NCI-H82 treated with DMSO at 0.1 percent for 48 hours (cell line): Measurements from ENCODE around the gene DRG2.

Experiments used
- DNase-seq: peaks from one replicate; lab custom pipeline; 2025; ENCODE audit not compliant: unreplicated experiment; lab: John Stamatoyannopoulos, UW

The DRG2 gene

GRCh38 chr17:18142417-18142816 is 54.7 kb downstream of the DRG2 start:
- no peak for DNase-seq

DNA sequence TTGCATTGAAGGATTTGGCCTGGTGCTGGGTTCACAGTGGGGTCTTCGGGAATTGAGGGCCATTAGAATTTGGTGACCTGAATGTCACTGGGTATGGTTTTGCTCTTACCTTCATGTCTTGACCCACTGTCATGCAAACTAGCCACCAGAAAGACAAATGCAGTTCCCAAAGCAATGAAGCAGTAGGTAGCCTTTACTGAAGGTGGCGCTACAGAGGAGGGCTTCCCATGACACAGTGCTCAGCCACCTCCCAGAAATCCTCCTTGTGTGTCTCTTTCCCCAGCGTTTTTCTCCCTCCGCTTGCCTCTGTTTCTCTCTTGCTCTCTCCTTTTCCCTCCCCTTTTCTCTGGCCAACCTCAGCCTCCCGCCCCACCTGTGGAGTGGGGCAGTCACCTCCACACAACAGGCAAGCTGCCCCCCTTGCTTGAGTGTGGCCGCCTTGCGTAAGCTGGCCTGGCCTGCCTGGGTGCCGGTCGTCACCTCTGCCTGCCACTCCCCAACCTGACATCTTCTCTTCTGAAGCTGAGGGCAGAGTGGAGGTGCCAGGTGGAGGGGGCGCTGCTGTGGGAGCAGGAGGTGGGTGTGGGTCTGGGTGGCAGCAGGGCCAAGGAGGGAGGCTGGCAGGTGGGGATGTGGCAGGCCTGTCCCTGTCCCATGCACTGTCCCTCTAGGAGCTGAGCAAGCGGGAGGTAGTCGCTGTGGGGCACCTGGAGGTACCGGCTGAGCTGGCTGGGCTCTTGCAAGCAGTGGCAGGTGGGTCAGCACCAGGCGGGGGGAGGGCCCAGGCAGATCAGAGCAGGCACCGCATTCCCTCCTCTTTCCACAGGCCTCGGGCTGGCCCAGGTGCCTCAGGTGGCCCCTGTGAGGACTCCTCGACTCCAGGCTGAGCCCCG is 55.5 kb downstream of the DRG2 start:
- DNase-seq = peak; percentile 7

- DNase-seq = no peak
These were observed 56.5 kb downstream of the DRG2 start for GRCh38 chr17:18144261-18144660.

DNA sequence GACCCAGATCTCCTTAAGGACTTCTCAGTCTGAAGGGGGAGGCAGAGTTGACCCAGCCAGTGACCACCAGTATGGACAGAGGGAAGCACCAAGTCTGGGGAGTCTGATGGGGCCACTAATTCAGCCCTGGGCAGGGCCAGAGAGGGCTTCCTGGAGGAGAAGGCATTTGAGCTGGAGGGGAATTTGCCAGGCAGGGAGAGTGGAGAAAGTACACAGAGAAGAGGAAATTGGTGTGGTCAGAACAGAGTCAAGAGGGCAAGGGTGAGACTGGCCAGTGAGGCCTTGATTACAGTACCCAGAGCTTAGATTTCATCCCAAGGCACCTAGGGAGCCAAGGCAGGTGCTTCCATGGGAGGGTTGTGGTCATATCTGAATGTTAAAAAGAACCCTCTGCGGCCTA is 57.1 kb downstream of the DRG2 start:
- no peak for DNase-seq

DNA sequence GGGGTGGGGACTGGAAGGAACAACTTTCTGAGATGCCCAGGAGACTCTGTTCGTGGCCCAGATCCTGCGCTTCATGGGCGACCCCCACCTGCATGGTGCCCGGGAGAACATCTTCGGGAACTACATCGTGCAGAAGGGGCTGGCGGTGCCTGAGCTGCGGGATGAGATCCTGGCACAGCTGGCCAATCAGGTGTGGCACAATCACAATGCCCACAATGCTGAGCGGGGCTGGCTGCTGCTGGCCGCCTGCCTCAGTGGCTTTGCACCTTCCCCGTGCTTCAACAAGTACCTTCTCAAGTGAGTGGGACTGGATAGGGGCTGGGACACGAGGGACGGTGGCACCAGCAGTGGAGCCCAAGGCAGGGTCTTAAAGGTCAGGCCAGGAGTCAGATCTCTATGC is 58.1 kb downstream of the DRG2 start:
- no peak for DNase-seq

GRCh38 chr17:18146259-18146658 is 58.5 kb downstream of the DRG2 start:
- DNase-seq = no peak

- DNase-seq = no peak
These were observed 59.2 kb downstream of the DRG2 start for GRCh38 chr17:18146980-18147379.

DNA sequence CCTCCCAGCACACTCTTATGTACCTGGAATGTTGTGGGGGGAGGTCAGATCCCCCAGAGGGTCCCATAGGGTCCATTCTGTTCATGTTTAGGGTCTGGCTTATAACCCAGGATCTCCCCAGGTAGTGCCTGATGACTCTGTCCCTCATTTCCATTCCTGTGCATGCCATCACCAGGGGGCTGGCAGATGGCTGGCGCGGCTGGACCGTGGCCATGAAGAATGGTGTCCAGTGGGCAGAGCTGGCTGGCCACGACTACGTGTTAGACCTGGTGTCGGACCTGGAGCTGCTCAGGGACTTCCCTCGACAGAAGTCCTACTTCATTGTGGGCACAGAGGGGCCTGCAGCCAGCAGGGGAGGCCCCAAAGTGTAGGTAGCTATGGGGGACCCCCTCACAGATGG is 60.8 kb downstream of the DRG2 start:
- no peak for DNase-seq

DNA sequence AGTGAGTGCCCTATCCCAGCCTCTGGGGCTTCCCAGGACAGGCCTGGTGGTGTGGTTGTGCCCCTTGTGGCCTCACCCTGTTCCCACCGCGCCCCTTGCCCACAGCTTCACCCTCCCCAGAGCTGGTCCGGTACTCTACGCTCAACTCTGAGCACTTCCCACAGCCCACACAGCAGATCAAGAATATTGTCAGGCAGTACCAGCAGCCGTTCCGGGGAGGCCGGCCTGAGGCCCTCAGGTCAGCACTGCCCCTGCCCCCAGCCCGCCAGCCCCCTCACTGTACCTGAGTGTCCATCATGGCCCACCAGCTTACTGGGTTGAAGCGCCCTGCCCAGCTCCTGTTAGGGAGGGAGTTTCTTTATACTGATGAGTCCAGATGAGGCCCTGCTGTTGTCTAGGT is 63.5 kb downstream of the DRG2 start:
- no peak for DNase-seq

- no peak for DNase-seq
These were observed 67.4 kb downstream of the DRG2 start for GRCh38 chr17:18155179-18155578.

DNA sequence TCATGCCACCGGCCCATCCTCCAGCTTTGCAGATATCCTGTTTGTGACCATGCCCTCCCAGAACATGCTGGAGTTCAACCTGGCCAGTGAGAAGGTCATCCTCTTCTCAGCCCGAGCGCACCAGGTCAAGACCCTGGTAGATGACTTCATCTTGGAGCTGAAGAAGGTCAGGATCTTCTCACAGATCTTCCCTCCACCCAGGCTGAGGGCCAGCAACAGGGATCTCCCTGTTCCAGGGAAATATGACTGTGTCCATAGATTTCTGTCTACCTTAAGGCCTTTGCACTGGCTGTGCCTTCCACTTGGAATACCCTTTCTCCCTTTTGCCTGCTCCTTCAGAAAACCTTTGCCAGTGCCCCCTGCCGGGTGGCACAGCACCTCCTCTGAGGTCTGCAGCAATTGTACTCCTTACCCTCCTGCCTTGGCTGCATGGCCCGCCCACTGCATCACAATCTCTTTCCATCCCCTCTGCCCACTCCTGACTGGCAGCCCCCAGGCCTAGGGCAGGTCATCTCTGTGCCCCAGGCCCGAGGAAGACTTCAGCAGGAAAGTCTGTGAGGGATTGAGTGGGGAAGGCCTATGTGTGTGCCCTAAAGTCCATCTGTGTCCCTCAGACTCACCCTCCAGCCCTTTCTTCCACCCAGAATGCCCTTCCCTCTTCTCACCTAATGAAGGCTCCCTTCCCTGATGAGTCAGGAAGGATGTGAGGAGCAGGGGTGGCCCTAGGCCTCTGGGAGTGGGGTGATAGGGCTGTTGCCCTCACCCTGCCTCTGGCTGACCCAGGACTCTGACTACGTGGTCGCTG is 68.6 kb downstream of the DRG2 start:
- no peak for DNase-seq

GRCh38 chr17:18156976-18157280 is 69.2 kb downstream of the DRG2 start:
- no peak for DNase-seq
